Fibroblast of lung (primary cell): Measurements from ENCODE around the gene DIS3L2.

ENCODE experiments used
- CTCF ChIP-seq, 2 donors: IDR thresholded peaks in 1 of 2; conservative IDR thresholded peaks in 1 of 2; 1 replicate in 1 of 2; 2 replicates in 1 of 2; pipeline ENCODE4 v1.5.1; 2011 to 2012; ENCODE audit warnings: low read length in 2 of 2, control low read depth in 1 of 2, inconsistent platforms in 1 of 2, low read depth in 1 of 2, mild to moderate bottlenecking in 1 of 2
- EZH2 ChIP-seq: IDR thresholded peaks from 2 replicates; pipeline ENCODE4 v1.5.1; 2012; ENCODE audit warnings: low read length, control low read depth, mild to moderate bottlenecking; ENCODE audit errors: missing control alignments

- TF ChIP-seq EZH2 (no peak), CTCF (conservative IDR thresholded peaks at IDR 0.05 in 1 of 2, IDR thresholded peaks at IDR 0.05 in 1 of 2; ENCODE audit: low read depth in 1 of 2, low read length in 2 of 2) (no peak)
Measured at GRCh38 chr2:232273903-232274643, 312.6 kb downstream of the DIS3L2 start.
